GM10248 (cell line): Measurements from ENCODE around the gene VCAN.

ENCODE experiments used
- CTCF ChIA-PET: fragments of 300-600 bp; sonication (Branson Sonifier 250); formaldehyde crosslinking; extraction: SDS; loops from one replicate; lab custom pipeline; 2021; ENCODE audit warnings: antibody characterized with exemption; lab: Yijun Ruan, JAX
- POLR2A ChIA-PET: fragments of 350-650 bp; sonication (Branson Sonifier 250); formaldehyde crosslinking; extraction: SDS; loops from one replicate; lab custom pipeline; 2020; ENCODE audit warnings: antibody characterized with exemption; lab: Yijun Ruan, JAX
- DNase-seq: peaks from one replicate; pipeline ENCODE4 v3.0.0; 2012; ENCODE audit errors: extremely low spot score
- TF ChIP-seq, protein P1 (sequence below): IDR thresholded peaks from 2 replicates; pipeline ENCODE4 v1.5.1; 2012; ENCODE audit warnings: mild to moderate bottlenecking, low read depth; ENCODE audit errors: extremely low read depth, missing control alignments, control extremely low read depth

VCAN gene

GRCh38 chr5:83472508-83473345 lies 1.2 kb downstream of the VCAN start:
- ChIA-PET POLR2A (no interaction called here), CTCF (interaction anchor here (0.6 to 1.5 kb wide), 16 partner anchors 10 to 1123 kb away, joined by 3 to 6 read pairs (median 3); no protein-coding TSS in a partner anchor)
- DNase-seq = peak; percentile 54

DNA sequence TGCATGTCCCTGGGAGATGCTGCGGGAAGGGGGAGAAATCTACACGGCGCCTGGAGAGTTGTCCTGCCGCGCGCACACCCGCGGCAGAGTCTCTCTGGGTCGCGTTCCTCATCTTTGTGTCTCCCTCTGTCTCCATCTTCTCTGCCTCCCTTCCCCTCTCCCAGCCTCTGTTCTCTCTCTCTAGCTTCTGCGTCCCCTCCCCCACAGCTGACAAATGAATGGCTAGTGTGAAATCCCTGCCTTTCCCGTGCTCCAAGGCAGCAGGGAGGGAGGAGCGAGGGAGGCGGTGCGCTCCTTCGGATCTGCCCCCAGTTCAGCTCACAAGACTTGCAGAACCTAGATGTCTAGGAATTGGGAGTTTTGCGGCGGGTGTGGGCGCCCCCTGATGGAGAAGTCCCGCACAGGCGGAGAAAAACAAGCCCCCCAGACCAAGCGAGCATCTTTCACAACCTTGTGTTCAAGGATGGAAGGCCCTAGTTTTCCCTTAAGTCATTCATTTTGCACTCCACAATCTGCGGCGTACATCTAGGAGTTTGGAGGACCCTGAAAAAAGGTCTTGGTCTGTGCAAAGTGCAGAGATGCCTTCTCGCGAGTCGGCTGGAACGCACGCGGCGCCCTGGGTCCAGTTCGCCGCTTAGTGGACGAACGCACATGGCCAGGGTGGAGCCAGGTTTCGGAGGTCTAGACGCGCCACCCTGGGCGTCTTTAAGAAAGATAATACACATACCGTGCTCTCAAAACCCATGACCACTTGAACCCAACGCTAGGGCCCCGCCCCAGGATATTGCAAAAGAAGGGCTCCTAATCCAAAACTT lies 2.0 kb downstream of the VCAN start:
- DNase-seq = peak; percentile 84
- ChIA-PET POLR2A (no interaction called here), CTCF (interaction anchor here (0.6 to 1.1 kb wide), 13 partner anchors 10 to 1124 kb away, joined by 3 to 6 read pairs (median 3); no protein-coding TSS in a partner anchor)
- TF ChIP-seq, protein P1, sequence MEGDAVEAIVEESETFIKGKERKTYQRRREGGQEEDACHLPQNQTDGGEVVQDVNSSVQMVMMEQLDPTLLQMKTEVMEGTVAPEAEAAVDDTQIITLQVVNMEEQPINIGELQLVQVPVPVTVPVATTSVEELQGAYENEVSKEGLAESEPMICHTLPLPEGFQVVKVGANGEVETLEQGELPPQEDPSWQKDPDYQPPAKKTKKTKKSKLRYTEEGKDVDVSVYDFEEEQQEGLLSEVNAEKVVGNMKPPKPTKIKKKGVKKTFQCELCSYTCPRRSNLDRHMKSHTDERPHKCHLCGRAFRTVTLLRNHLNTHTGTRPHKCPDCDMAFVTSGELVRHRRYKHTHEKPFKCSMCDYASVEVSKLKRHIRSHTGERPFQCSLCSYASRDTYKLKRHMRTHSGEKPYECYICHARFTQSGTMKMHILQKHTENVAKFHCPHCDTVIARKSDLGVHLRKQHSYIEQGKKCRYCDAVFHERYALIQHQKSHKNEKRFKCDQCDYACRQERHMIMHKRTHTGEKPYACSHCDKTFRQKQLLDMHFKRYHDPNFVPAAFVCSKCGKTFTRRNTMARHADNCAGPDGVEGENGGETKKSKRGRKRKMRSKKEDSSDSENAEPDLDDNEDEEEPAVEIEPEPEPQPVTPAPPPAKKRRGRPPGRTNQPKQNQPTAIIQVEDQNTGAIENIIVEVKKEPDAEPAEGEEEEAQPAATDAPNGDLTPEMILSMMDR = peak; percentile 80

More at GRCh38 chr5:83472508-83473345, 1.2 kb downstream of the VCAN start:
- TF ChIP-seq, protein P1 = no peak

DNA sequence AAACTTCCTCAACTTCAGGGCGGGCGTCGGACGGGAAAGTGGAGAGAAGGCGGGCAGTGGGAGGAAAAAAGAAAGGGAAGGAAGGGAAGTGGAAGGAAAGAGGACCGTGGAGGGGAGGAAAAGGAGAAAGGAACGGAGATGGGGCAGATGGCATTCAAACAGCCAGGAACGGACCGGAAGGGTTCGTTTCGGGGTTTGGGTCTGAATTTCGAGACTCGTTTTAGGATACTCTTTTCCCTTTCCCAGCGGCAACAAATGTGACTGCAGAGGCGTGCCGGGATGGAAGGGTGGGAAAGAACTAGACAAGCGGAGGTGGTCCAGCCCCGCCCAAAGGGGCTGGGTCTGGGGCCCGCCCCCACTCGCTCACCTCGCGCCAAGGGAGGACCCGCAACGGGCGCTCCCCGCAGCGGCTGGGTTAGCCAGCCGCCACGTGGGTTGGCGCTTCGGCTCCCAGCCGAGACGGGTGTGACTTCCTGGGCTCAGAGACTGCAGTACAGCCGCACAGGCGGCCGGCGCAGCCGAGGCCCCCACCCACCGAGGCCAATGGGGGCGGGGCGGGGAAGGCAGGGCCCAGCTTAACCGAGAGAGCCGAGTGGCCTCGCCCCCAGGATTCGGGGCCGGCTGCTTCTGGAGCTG lies 2.7 kb downstream of the VCAN start:
- TF ChIP-seq, protein P1 = no peak
- CTCF ChIA-PET = interaction anchor here (0.8 to 1.4 kb wide), 7 partner anchors 11 to 1124 kb away, joined by 3 to 6 read pairs (median 4); no protein-coding TSS in a partner anchor
- DNase-seq = peak; percentile 72
- POLR2A ChIA-PET = no interaction called here

DNA sequence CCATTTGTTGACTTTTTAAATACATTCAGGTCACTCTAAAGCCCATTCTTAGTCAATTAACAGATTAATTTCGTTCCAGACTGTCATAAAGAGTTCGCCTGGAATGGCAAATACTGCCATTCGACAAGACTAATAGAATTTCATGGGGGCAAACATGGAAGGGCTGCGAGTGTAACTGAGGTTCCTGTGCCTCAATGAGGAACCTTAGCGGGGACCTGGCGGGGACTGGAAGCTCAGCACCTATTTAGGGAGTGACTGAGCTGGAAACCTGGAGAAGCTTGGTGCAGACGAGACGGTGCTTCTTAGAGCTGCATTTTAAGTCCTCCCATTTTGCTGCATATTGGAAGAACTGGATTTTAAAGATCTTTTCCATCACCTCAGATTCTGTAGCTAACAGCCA lies 3.4 kb downstream of the VCAN start:
- ChIA-PET POLR2A (no interaction called here), CTCF (interaction anchor here (0.7 to 1.4 kb wide), 6 partner anchors 10 to 1124 kb away, joined by 3 to 4 read pairs (median 3); no protein-coding TSS in a partner anchor)
- TF ChIP-seq, protein P1 = no peak
- no peak for DNase-seq

GRCh38 chr5:83475391-83475863 lies 3.9 kb downstream of the VCAN start:
- TF ChIP-seq, protein P1 = no peak
- no peak for DNase-seq
- CTCF ChIA-PET = interaction anchor here (0.7 to 1.4 kb wide), 7 partner anchors 10 to 1125 kb away, joined by 3 to 4 read pairs (median 3); no protein-coding TSS in a partner anchor
- POLR2A ChIA-PET = no interaction called here
